NCI-H1436 (cell line): ENCODE data around the gene WDR73.
"Not testable (repeated sequence)": the region's sequence is repeated elsewhere in the genome, so short reads cannot be mapped to it uniquely, and the experiment has no call there.

ENCODE experiments used
- DNase-seq: peaks from one replicate; lab custom pipeline; 2025; lab: John Stamatoyannopoulos, UW

Gene WDR73

GRCh38 chr15:84653910-84654688 lies at the start of gene WDR73:
Gene WDR73 (minus strand): TSS chr15:84654283. CDS start chr15:84654274, 9 bp downstream.
- DNase-seq = peak; percentile 89

DNA sequence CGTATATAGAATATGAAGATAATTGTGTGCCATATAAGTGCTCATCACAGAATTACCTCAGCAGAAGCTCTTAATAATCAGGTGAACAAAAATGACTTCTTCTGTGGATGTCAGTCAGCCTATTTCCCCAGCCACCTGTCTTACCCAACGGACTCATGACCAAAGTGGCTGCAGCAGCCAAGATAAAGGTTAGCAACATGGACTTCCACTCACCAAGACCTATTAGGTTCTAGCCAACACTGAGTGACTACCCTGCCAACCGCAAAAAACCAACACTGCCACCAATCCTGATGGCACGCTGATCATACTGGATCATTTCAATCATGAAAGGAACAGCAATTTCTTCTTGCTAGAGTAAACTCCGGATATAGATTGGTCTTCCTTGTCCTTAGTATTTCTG lies 49.7 kb upstream of the WDR73 start:
- DNase-seq = no peak

GRCh38 chr15:84702961-84703482 lies 48.9 kb upstream of the WDR73 start:
- no peak for DNase-seq

DNA sequence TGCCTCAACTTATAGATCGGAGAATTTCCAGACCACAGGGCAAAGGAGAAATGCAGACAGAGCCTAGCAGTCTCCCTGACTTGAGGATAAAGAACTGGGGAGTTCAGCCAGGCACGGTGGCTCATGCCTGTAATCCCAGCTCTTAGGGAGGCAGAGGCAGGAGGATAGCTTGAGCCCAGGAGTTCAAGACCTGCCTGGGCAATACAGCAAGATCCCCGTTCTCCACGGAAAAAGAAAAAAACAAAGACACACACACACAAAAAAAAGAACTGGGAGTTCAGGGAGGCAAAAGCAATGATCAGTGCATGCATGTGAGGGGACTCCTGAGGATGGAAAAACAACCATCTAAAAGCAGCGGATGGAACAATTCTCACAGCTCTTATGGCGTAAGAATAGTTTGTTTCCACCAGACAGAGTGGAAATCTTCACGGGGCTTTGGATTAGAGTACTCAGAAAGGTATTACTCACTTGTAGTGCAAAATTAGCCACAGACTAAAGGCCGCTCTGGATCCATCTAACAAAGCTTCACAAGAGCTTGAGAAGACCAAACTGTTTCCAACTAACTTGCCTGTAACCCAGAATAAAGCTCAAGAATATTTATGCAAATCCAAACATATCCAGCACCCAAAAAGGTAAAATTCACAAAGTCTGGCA lies 45.6 kb upstream of the WDR73 start:
- DNase-seq = no peak

- DNase-seq = no peak
Measured at GRCh38 chr15:84697236-84697990, 43.3 kb upstream of the WDR73 start.

GRCh38 chr15:84696757-84697156 lies 42.7 kb upstream of the WDR73 start:
- no peak for DNase-seq

GRCh38 chr15:84690342-84690741 lies 36.3 kb upstream of the WDR73 start:
- DNase-seq = no peak

GRCh38 chr15:84689858-84690257 lies 35.8 kb upstream of the WDR73 start:
- DNase-seq = no peak

- not testable (repeated sequence) for DNase-seq
Measured at GRCh38 chr15:84686446-84686845, 32.4 kb upstream of the WDR73 start.

GRCh38 chr15:84685304-84685703 lies 31.2 kb upstream of the WDR73 start:
- no peak for DNase-seq

- DNase-seq = no peak
Measured at GRCh38 chr15:84684092-84684491, 30.0 kb upstream of the WDR73 start.

DNA sequence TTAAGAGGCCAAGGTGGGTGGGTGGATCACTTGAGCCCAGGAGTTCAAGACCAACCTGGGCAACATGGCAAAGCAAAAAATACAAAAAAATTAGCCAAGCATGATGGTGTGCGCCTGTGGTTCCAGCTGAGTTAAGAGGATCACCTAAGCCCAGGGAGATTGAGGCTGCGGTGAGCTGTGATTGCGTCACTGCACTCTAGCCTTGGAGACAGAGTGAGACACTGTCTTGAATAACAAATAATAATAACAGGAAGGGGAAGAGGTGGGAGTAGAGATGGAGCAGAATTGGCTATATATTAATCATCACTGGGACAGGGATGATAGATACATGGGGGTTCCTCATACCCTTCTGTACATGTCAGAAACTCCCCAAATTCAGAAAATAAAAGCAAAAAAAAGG lies 27.7 kb upstream of the WDR73 start:
- DNase-seq = no peak

GRCh38 chr15:84671211-84671610 lies 17.1 kb upstream of the WDR73 start:
- DNase-seq = no peak

DNA sequence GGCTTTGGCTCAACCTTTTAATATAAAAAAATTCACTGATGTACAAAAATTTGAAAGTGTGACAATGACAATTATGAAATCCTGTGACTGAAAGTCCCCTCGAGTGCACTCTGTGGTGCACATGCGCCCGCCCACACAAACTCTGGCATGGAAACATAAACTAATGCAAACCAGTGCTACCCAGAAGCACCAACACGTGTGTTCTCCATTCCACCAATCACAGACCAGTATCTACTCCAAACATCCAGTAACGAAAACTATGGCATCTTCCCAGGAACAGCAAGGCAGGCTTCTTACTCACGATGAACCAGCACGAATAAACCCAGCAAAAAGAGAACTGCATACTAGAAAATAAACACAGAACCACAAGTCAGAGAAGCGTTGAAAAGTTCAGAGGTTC lies 15.6 kb upstream of the WDR73 start:
- DNase-seq = no peak

DNA sequence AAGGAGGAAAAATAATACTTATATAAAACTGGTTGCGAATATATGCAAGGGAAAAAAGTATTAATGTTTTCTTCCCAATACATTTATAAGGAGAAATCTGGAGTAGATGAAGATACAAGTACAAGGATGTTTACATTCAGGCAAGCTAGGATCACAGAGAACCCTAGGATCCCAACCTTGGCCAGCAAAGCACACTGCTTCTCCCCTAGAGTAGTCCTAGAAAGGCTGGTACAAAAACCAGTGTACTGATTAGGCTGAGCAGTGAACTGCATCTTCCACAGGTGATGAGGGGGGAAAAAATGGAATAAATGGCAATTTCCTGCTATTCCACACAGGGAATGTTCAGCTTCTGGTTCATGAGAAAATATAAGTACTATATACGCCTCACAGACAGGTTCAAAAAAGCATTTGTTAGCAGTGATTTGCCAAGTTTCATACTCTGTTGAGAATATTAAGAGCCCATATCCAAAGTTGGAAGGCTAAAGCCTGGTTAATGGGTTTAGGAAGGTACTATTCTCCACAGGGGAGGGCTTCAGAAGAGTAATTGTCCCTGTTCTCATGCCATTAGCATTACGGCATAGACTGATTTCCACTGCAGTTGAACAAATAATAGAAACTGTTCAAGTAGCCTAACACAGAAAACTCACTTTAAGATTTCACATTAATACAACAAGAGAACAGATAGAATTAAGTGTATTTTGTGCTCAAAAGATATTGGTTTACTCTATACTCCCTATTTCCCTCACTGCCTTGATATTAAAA lies 14.3 kb upstream of the WDR73 start:
- no peak for DNase-seq

- DNase-seq = no peak
Measured at GRCh38 chr15:84666373-84666772, 12.3 kb upstream of the WDR73 start.

DNA sequence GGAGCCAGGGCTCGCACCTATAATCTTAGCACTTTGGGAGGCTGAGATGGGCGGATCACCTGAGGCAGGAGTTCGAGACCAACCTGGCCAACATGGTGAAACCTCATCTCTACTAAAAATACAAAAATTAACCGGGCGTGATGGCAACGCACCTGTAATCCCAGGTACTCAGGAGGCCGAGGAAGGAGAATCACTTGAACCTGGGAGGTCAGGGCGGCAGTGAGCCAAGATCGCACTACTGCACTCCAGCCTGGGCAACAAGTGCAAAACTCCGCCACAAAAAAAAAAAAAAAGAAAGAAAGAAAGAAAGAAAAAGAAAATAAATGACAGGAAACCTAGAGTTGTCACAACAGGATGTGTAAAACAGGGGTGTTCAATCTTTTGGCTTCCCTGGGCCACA lies 6.9 kb upstream of the WDR73 start:
- no peak for DNase-seq

DNA sequence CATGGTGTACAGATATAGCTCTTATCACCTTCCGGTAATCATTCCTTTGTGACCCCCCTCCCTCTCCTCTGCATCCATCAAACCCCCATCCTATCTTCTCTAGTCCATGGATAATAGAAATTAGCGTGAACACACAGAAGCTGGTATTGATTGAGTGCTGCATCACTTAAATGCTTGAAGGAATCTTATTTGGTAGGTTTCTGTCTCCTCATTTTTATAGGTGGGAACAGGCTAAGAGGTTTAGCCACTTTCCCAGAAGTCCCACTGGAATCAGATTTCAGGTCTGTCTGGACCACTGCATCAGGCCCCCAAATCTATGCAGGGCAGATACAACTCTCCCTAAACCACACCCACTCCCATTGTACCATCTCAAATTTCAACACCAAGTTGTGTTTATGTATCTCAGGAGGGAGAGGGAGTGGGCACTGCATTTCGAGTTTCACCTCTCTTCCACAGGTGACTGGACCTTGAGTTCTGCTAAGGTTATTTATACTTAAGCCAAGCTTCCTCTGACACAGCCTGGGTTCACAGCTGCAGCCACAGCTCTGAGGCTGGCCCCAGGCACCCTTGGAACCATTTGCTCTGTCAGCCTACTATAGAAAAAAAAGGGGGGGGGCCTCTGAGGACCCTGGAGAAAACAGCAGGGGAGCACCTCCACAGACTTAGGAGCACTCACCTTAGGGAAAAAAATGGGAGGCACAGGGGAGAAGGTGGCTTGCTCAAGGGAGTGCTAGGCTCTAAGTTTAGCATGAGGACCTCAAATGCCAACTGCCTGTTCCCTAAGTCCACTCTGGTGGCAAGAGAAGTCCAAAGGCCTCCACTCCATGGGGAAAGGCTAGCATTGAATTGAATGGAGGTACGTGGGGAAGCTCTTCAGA lies 6.1 kb upstream of the WDR73 start:
- DNase-seq = no peak

GRCh38 chr15:84658788-84659411 lies 4.8 kb upstream of the WDR73 start:
- no peak for DNase-seq

DNA sequence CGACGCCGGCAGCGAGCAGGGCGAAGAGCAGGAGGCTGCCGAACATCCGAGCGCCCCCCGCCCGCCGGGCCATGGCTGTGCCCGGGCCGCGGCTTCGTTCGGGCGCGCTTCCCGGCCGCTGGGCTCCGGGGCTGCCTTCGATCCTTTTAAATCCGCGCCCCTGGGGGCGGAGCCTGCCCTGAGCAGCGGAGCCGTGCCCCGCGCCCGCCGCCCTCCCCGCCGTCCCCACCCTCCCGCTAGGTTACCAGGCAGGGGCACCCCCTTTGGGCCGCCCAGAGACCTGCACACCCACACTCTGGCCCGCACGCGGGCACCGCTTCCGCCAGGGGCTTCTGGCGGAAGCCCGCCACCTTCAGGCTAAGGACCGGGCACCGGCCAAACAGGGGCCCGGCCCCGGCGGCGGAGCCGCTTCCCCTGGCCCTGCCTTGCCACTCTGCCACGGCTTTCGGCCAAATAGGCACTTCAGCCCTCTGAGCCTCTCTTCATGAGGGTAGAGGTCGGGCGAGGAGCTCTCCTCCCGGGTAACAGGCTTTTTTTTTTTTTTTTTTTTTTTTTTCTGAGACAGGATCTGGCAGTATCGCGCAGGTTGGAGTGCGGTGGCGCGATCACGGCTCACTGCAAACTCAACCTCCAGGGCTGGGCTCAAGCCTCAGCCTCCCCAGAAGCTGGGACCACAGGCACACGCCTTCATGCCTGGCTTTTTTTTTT lies 4.2 kb upstream of the WDR73 start, which contains the start of gene NMB:
Gene NMB, minus strand, starts transcription at position 120 of the 708 bp plus-strand sequence. Its CDS starts 47 bp downstream, at position 73.
- DNase-seq = peak; percentile 77
